Heart right ventricle (tissue), 16 donors: ENCODE results near the gene GDNF. TPM values are rescaled to one million over a fixed set of nuclear protein-coding genes. Genes with fewer than 3 reads are reported as not detected.

Experiments
- ATAC-seq, 8 donors: fragments of 200-7000 bp; cut with Tn5 transposase; one replicate each; pipeline ENCODE4 v1.9.1; 2020; ENCODE audit warnings: mild to moderate bottlenecking in 8 of 8, moderate library complexity in 8 of 8, moderate number of reproducible peaks in 1 of 8
- DNase-seq, 2 donors: peaks; one replicate each; pipeline ENCODE4 v3.0.0-alpha.2; 2020
- H3K27ac ChIP-seq, 10 donors: fragments of 200-600 bp; sonication (generic) in 2 of 10; one replicate each; pipeline versions ENCODE4 v1.5.0 to v1.8.0; 2020 to 2022; ENCODE audit warnings: mild to moderate bottlenecking in 3 of 10
- H3K27me3 ChIP-seq, 7 donors: fragments of 200-600 bp; one replicate each; pipeline ENCODE4 v1.8.0; 2021 to 2022; ENCODE audit warnings: mild to moderate bottlenecking in 2 of 7
- H3K36me3 ChIP-seq, 9 donors: fragments of 200-600 bp; sonication (generic) in 1 of 9; one replicate each; pipeline versions ENCODE4 v1.5.0 to v1.8.0; 2020 to 2022; ENCODE audit warnings: mild to moderate bottlenecking in 2 of 9
- H3K4me1 ChIP-seq, 9 donors: fragments of 200-600 bp; sonication (generic) in 1 of 9; one replicate each; pipeline versions ENCODE4 v1.5.0 to v1.8.0; 2020 to 2022; ENCODE audit warnings: mild to moderate bottlenecking in 4 of 9
- H3K4me3 ChIP-seq, 10 donors: fragments of 200-600 bp; sonication (generic) in 2 of 10; one replicate each; pipeline versions ENCODE4 v1.5.0 to v1.8.0; 2020 to 2022; ENCODE audit warnings: mild to moderate bottlenecking in 7 of 10, moderate library complexity in 2 of 10
- H3K9me3 ChIP-seq, 11 donors: fragments of 200-600 bp in 10 of 11; sonication (generic) in 2 of 11; one replicate each; pipeline versions ENCODE4 v1.5.0 to v1.8.0; 2013 to 2022; ENCODE audit warnings: mild to moderate bottlenecking in 2 of 11, control low read depth in 1 of 11, moderate library complexity in 1 of 11
- WGBS, 2 donors: extraction: QIAGEN DNeasy Blood & Tissue Kit; methylation state at CpG; one replicate each; pipeline ENCODE4 v1.1.7; 2013; ENCODE audit warnings: inconsistent platforms in 1 of 2; 5-methylcytosine and 5-hydroxymethylcytosine counted together
- intact Hi-C, 10 donors: fragments of 100-400 bp; cut with DNase I; formaldehyde crosslinking; loops; one replicate each; pipeline versions ENCODE4 v1.11.1 to v1.14.2; 2022
- polyA plus RNA-seq, 2 donors: library from polyadenylated mRNA; stranded (reverse); fragments of 200-250 nt; gene quantifications; one replicate each; pipeline ENCODE4 v1.2.3, GENCODE V29; 2013
- total RNA-seq, 10 donors: library from RNA; stranded (reverse); fragmentation: NEBNext Ultra II Directional in 3 of 10; extraction: Animal tissue kit (Norgen Biotek cat#: 25700) in 3 of 10; gene quantifications; one replicate each; pipeline versions ENCODE4 v1.2.1 to v1.2.4, GENCODE V29; 2021 to 2023
- TF ChIP-seq, protein P1 (sequence below), 9 donors: fragments of 200-600 bp; sonication (generic) in 2 of 9; IDR thresholded peaks; one replicate each; pipeline versions ENCODE4 v1.5.0 to v1.8.0; 2021 to 2022; ENCODE audit warnings: antibody characterized with exemption in 9 of 9, mild to moderate bottlenecking in 5 of 9, moderate library complexity in 1 of 9
- donor health status: Arrhythmogenic right ventricular cardiomyopathy.
- donor health status: ischemic (EF 13 %, LVEDD 7.1; RV severe dilation, severe dysfunction).
- donor health status: healthy with polysubstance abuse.
- donor health status: DM: no; HTN: yes; CAD: no.
- donor health status: DM: no; HTN: no; CAD: no.
- donor health status: ischemic (EF 25% LVEDD 6.9; RV normal size, moderate dysfunction).
- donor health status: ischemic (EF 25% LVEDD 5.7; RV mildly dilated, moderate dysfunction).
- donor health status: healthy.
- donor health status: DM: yes; HTN: yes; CAD: no.
- donor health status: Ischemic cardiomyopathy.
- donor health status: ischemic (EF 35%, LVEDD 5.7; RV mildly dilated, moderate dysfunction).
- donor health status: nonischemic (EF 11% LVEDD 7.7; RV severe dilation, severe dysfunction).
- donor health status: DM: yes; HTN: yes; CAD: no.
- donor health status: PGD.
- donor health status: ischemic (EF 29% LVEDD 5.4; RV normal size, mild dysfunction).
- donor health status: nonischemic (EF 23%, LVEDD 6.1; RV moderate dilation, normal function).

GDNF gene
- total and polyA plus RNA-seq, 12 donors = 0.04 to 0.94 (median 0.21) TPM; not detected in 3

DNA sequence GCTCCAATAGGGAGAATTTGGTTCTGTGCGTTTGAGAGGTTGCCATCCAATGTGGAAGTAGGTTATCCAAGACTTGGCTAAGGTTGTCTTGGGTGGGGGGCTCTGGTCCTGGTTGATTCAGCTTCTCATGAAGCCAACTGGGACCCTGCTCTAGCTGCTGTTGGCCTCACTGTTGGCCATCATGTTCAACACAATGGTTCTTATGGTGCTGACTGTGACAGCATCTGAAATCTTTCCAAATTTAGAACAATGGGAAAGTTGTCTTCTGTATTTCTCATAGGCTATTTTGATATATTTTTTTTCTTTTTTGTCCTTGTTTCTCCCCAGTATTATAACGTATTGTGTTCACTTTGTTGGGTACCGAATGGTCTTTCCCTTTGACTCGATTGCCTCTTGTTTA, 71.9 kb downstream of the GDNF start:
- H3K4me3 ChIP-seq = no peak overlapping the region
- ATAC-seq = no peak
- no peak for DNase-seq
- intact Hi-C loops = no loop called here
- no peaks in the 10 kb centered on the region for H3K36me3 ChIP-seq
- TF ChIP-seq, protein P1, sequence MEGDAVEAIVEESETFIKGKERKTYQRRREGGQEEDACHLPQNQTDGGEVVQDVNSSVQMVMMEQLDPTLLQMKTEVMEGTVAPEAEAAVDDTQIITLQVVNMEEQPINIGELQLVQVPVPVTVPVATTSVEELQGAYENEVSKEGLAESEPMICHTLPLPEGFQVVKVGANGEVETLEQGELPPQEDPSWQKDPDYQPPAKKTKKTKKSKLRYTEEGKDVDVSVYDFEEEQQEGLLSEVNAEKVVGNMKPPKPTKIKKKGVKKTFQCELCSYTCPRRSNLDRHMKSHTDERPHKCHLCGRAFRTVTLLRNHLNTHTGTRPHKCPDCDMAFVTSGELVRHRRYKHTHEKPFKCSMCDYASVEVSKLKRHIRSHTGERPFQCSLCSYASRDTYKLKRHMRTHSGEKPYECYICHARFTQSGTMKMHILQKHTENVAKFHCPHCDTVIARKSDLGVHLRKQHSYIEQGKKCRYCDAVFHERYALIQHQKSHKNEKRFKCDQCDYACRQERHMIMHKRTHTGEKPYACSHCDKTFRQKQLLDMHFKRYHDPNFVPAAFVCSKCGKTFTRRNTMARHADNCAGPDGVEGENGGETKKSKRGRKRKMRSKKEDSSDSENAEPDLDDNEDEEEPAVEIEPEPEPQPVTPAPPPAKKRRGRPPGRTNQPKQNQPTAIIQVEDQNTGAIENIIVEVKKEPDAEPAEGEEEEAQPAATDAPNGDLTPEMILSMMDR (IDR thresholded peaks at IDR 0.05) = no peak
- no peak overlapping the region for H3K27ac ChIP-seq
- no peaks in the 10 kb centered on the region for H3K4me1 ChIP-seq
- H3K9me3 ChIP-seq = no peaks in the 10 kb centered on the region
- WGBS, 2 donors = 82 to 93% methylated on average over 4 of the region's 4 CpGs
- no peaks in the 10 kb centered on the region for H3K27me3 ChIP-seq

DNA sequence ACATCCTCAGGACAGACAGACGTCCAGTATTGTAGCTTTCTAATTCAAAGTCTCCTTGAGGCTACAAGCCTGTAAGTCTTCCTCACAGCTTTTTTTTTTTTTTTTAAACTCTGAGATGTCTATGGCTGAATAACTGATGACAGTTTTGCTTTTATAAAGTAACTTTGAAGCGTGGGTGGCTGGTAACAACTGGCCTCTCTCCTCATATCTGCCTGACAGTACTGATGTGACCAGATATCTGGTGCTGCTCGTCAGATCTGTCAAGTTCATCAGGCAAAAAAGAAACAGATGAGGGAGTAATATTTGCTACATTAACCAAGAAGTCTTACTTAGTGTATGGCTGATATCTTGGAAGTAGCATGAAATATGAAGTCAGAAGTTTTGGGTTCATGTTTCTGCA, 72.6 kb downstream of the GDNF start:
- Histone ChIP-seq H3K27me3 (no peaks in the 10 kb centered on the region), H3K27ac (no peak overlapping the region), H3K36me3 (no peaks in the 10 kb centered on the region), H3K9me3 (no peaks in the 10 kb centered on the region), H3K4me3 (no peak overlapping the region), H3K4me1 (no peaks in the 10 kb centered on the region)
- TF ChIP-seq, protein P1 (IDR thresholded peaks at IDR 0.05) = no peak
- ATAC-seq (no peak), DNase-seq (no peak)
- intact Hi-C loops = no loop called here
- 46 to 50% methylated on average over 3 of the region's 3 CpGs for WGBS, 2 donors
